ENCODE data around the gene SPECC1.

Gene SPECC1

GRCh38 chr17:20084621-20085282, 75.6 kb downstream of the SPECC1 start:
- TF ChIP-seq ARNT (IDR thresholded peaks at IDR 0.05) = no peak
- no peak for TF ChIP-seq SUZ12 (IDR thresholded peaks at IDR 0.05)
- no peak for TF ChIP-seq L3MBTL2 (conservative IDR thresholded peaks at IDR 0.05)
- no peak for TF ChIP-seq PKNOX1 (IDR thresholded peaks at IDR 0.05)
- no peak for TF ChIP-seq BHLHE40 (IDR thresholded peaks at IDR 0.05; ENCODE audit: borderline replicate concordance)
- CTCF ChIA-PET = no interaction called here
- POLR2A ChIA-PET = no interaction called here
- DNase-seq (ENCODE audit: extremely low spot score) = no peak

GRCh38 chr17:20085283-20085845, 76.2 kb downstream of the SPECC1 start:
- DNase-seq (ENCODE audit: extremely low spot score) = no peak
- ChIA-PET CTCF (interaction anchor here (0.6 to 0.9 kb wide), 2 partner anchors 18 to 26 kb away, joined by 3 read pairs; no protein-coding TSS in a partner anchor), POLR2A (no interaction called here)
- TF ChIP-seq FOXM1 (IDR thresholded peaks at IDR 0.05; ENCODE audit: borderline replicate concordance) (no peak), ZNF384 (IDR thresholded peaks at IDR 0.05) (no peak), TARDBP (IDR thresholded peaks at IDR 0.05) (no peak), PKNOX1 (IDR thresholded peaks at IDR 0.05) (no peak), SP1 (IDR thresholded peaks at IDR 0.05) (no peak)

- CTCF ChIA-PET = interaction anchor here (0.6 kb wide), 1 partner anchor 27 kb away, joined by 3 read pairs; no protein-coding TSS in a partner anchor
- POLR2A ChIA-PET = no interaction called here
- no peak for TF ChIP-seq FOXM1 (IDR thresholded peaks at IDR 0.05; ENCODE audit: borderline replicate concordance)
- TF ChIP-seq SUZ12 (IDR thresholded peaks at IDR 0.05) = no peak
- no peak for TF ChIP-seq TARDBP (IDR thresholded peaks at IDR 0.05)
- TF ChIP-seq CTBP1 (IDR thresholded peaks at IDR 0.05; ENCODE audit: borderline replicate concordance) = no peak
- DNase-seq (ENCODE audit: extremely low spot score) = no peak
These were observed 77.4 kb downstream of the SPECC1 start for GRCh38 chr17:20086416-20087076.

- no peak for DNase-seq (ENCODE audit: extremely low spot score)
- ChIA-PET CTCF (interaction anchor here (0.6 to 1.5 kb wide), 2 partner anchors 77 to 79 kb away, joined by 3 to 6 read pairs; partner anchors contain the start of gene SPECC1), POLR2A (interaction anchor here (1.5 kb wide), 1 partner anchor 110 kb away, joined by 5 read pairs; the partner anchor contains the start of gene AKAP10)
- TF ChIP-seq HDGF (IDR thresholded peaks at IDR 0.05; ENCODE audit: borderline replicate concordance) (no peak), FOXK2 (IDR thresholded peaks at IDR 0.05) (no peak), LEF1 (IDR thresholded peaks at IDR 0.05; ENCODE audit: borderline replicate concordance) (no peak), NFRKB (IDR thresholded peaks at IDR 0.05) (no peak), SUZ12 (IDR thresholded peaks at IDR 0.05) (no peak), ELF4 (IDR thresholded peaks at IDR 0.05) (no peak), BHLHE40 (IDR thresholded peaks at IDR 0.05; ENCODE audit: borderline replicate concordance) (no peak), SP1 (IDR thresholded peaks at IDR 0.05) (no peak), ARNT (IDR thresholded peaks at IDR 0.05) (no peak), ZNF384 (IDR thresholded peaks at IDR 0.05) (no peak), FOXA1 (IDR thresholded peaks at IDR 0.05) (no peak), TARDBP (IDR thresholded peaks at IDR 0.05) (no peak), CTBP1 (IDR thresholded peaks at IDR 0.05; ENCODE audit: borderline replicate concordance) (no peak), FOXM1 (IDR thresholded peaks at IDR 0.05; ENCODE audit: borderline replicate concordance) (no peak), L3MBTL2 (conservative IDR thresholded peaks at IDR 0.05) (no peak), PKNOX1 (IDR thresholded peaks at IDR 0.05) (no peak)
These were observed 78.5 kb downstream of the SPECC1 start for GRCh38 chr17:20087538-20088250.

GRCh38 chr17:20089756-20090547, 80.8 kb downstream of the SPECC1 start:
- no peak for DNase-seq (ENCODE audit: extremely low spot score)
- ChIA-PET CTCF (interaction anchor here (0.6 to 0.7 kb wide), 4 partner anchors 11 to 117 kb away, joined by 3 to 5 read pairs (median 5); no protein-coding TSS in a partner anchor), POLR2A (interaction anchor here (1.2 kb wide), 1 partner anchor 177 kb away, joined by 4 read pairs; no protein-coding TSS in a partner anchor)
- TF ChIP-seq NFRKB (IDR thresholded peaks at IDR 0.05) (no peak), HDGF (IDR thresholded peaks at IDR 0.05; ENCODE audit: borderline replicate concordance) (no peak), FOXA1 (IDR thresholded peaks at IDR 0.05) (no peak), LEF1 (IDR thresholded peaks at IDR 0.05; ENCODE audit: borderline replicate concordance) (no peak), BHLHE40 (IDR thresholded peaks at IDR 0.05; ENCODE audit: borderline replicate concordance) (no peak), PKNOX1 (IDR thresholded peaks at IDR 0.05) (no peak), TARDBP (IDR thresholded peaks at IDR 0.05) (no peak), ELF4 (IDR thresholded peaks at IDR 0.05) (no peak), SP1 (IDR thresholded peaks at IDR 0.05) (no peak), ZNF384 (IDR thresholded peaks at IDR 0.05) (no peak)

All from HEK293T (cell line).